B cell (primary cell): ENCODE results near the gene NHSL2. TPM values are rescaled to one million over a fixed set of nuclear protein-coding genes. Genes with fewer than 3 reads are reported as not detected.

Experiments used
- ATAC-seq: fragments of 200-7000 bp; cut with Tn5 transposase; one replicate; pipeline ENCODE4 v1.10.0; 2021; ENCODE audit warnings: low read depth, mild to moderate bottlenecking, moderate number of reproducible peaks, moderate library complexity
- CTCF ChIA-PET: fragments of 350-600 bp; sonication (Branson Sonifier 250); formaldehyde crosslinking; loops from one replicate; lab custom pipeline; 2021; ENCODE audit warnings: antibody characterized with exemption, inconsistent platforms; lab: Charles Lee
- POLR2A ChIA-PET: fragments of 350-600 bp; sonication (Branson Sonifier 250); formaldehyde crosslinking; loops from one replicate; lab custom pipeline; 2021; ENCODE audit warnings: antibody characterized with exemption; lab: Charles Lee
- DNase-seq: peaks from one replicate; pipeline ENCODE4 v3.0.0; 2013
- H2AFZ ChIP-seq: 2 replicates; pipeline ENCODE4 v1.6.1; 2012; ENCODE audit warnings: mild to moderate bottlenecking, low read depth, low read length; ENCODE audit not compliant: insufficient read depth, poor library complexity, severe bottlenecking
- H3K27ac ChIP-seq, 2 donors: 1 replicate in 1 of 2; 2 replicates in 1 of 2; pipeline ENCODE4 v1.5.1; 2012 to 2013; ENCODE audit warnings: low read length in 2 of 2, mild to moderate bottlenecking in 2 of 2, moderate library complexity in 1 of 2
- H3K27me3 ChIP-seq, 4 experiments: fragments of 200-600 bp in 1 of 4; sonication (generic) in 1 of 4; replicated peaks in 1 of 4; 1 replicate in 2 of 4; 2 replicates in 2 of 4; pipeline versions ENCODE4 v1.6.1 to v1.7.0; 2013 to 2016; ENCODE audit warnings: low read length in 3 of 4, mild to moderate bottlenecking in 2 of 4, mixed read lengths in 1 of 4, moderate library complexity in 1 of 4; ENCODE audit not compliant: insufficient read depth in 4 of 4, control insufficient read depth in 3 of 4; ENCODE audit errors: control extremely low read depth in 1 of 4
- H3K36me3 ChIP-seq, 2 experiments: replicated peaks in 1 of 2; 1 replicate in 1 of 2; 2 replicates in 1 of 2; pipeline versions ENCODE4 v1.6.1 to v1.7.1; 2013; ENCODE audit warnings: low read length in 1 of 2; ENCODE audit not compliant: insufficient read depth in 2 of 2, control insufficient read depth in 1 of 2; ENCODE audit errors: control extremely low read depth in 1 of 2, extremely low read depth in 1 of 2
- H3K4me1 ChIP-seq, 2 donors: fragments of 200-600 bp in 1 of 2; sonication (generic) in 1 of 2; 1 replicate in 1 of 2; 2 replicates in 1 of 2; pipeline versions ENCODE4 v1.5.1 to v1.6.1; 2013 to 2017; ENCODE audit warnings: low read length in 2 of 2; ENCODE audit not compliant: control insufficient read depth in 2 of 2, insufficient read depth in 2 of 2
- H3K4me2 ChIP-seq: replicated peaks from 2 replicates; pipeline ENCODE3; 2012; ENCODE audit warnings: mild to moderate bottlenecking, low read depth, low read length; ENCODE audit not compliant: poor library complexity, severe bottlenecking
- H3K4me3 ChIP-seq, 5 experiments: fragments of 200-600 bp in 1 of 5; sonication (generic) in 1 of 5; 1 replicate in 3 of 5; 2 replicates in 2 of 5; pipeline versions ENCODE4 v1.5.1 to v1.7.0; 2011 to 2016; ENCODE audit warnings: low read length in 4 of 5, mild to moderate bottlenecking in 4 of 5, low read depth in 2 of 5, control low read depth in 1 of 5, moderate library complexity in 1 of 5; ENCODE audit not compliant: insufficient read depth in 1 of 5; ENCODE audit errors: control extremely low read depth in 1 of 5, extremely low read depth in 1 of 5
- H3K79me2 ChIP-seq: fragments of 200-600 bp; sonication (generic); one replicate; pipeline ENCODE4 v1.6.0; 2016; ENCODE audit warnings: low read length; ENCODE audit not compliant: control insufficient read depth, insufficient read depth
- H3K9ac ChIP-seq: fragments of 200-600 bp; sonication (generic); 2 replicates; pipeline ENCODE4 v1.6.1; 2017; ENCODE audit warnings: mild to moderate bottlenecking, low read length, moderate library complexity
- H3K9me3 ChIP-seq, 3 donors: one replicate each; pipeline versions ENCODE4 v1.6.1 to v1.7.1; 2013; ENCODE audit warnings: low read length in 2 of 3; ENCODE audit not compliant: control insufficient read depth in 2 of 3, insufficient read depth in 1 of 3; ENCODE audit errors: control extremely low read depth in 1 of 3
- H4K20me1 ChIP-seq: 2 replicates; pipeline ENCODE4 v1.6.0; 2012; ENCODE audit warnings: mild to moderate bottlenecking, low read length; ENCODE audit not compliant: insufficient read depth, control insufficient read depth, poor library complexity, severe bottlenecking
- H3K27ac Mint-ChIP-seq: one replicate; pipeline ENCODE4 v1.8.0; 2021; ENCODE audit warnings: mixed read lengths
- H3K27me3 Mint-ChIP-seq: one replicate; pipeline ENCODE4 v1.8.0; 2021; ENCODE audit warnings: mixed read lengths
- H3K4me1 Mint-ChIP-seq: one replicate; pipeline ENCODE4 v1.8.0; 2021; ENCODE audit warnings: mixed read lengths
- H3K4me3 Mint-ChIP-seq: one replicate; pipeline ENCODE4 v1.8.0; 2021; ENCODE audit warnings: mixed read lengths
- H3K9me3 Mint-ChIP-seq: one replicate; pipeline ENCODE4 v1.8.0; 2022; ENCODE audit warnings: mixed read lengths; ENCODE audit not compliant: insufficient read depth
- EZH2 ChIP-seq: IDR thresholded peaks from 2 replicates; pipeline ENCODE4 v1.6.1; 2012; ENCODE audit warnings: borderline replicate concordance, low read depth, mild to moderate bottlenecking, moderate library complexity, low read length; ENCODE audit not compliant: insufficient read depth, poor library complexity, severe bottlenecking
- WGBS: methylation state at CpG from one replicate; pipeline ENCODE4 v1.1.5; 2013; ENCODE audit warnings: missing lambda C conversion rate; ENCODE audit not compliant: insufficient coverage; 5-methylcytosine and 5-hydroxymethylcytosine counted together
- intact Hi-C: fragments of 100-400 bp; cut with micrococcal nuclease; formaldehyde crosslinking; loops from one replicate; pipeline ENCODE4 v1.10.0; 2022
- polyA plus RNA-seq: library from polyadenylated mRNA; depleted of rRNA; stranded (reverse); fragments of >200 nt; gene quantifications from 2 replicates; pipeline ENCODE4 v1.2.3, GENCODE V29; 2012
- total RNA-seq, 2 donors: library from RNA; stranded (reverse); fragments of 120-200 nt in 1 of 2; gene quantifications; 1 replicate in 1 of 2; 2 replicates in 1 of 2; pipeline versions ENCODE4 v1.2.3 to v1.2.4, GENCODE V29; 2013 to 2022
- TF ChIP-seq, protein P1 (sequence below): fragments of 200-600 bp; IDR thresholded peaks from one replicate; pipeline ENCODE4 v1.8.0; 2022; ENCODE audit warnings: antibody characterized with exemption, mild to moderate bottlenecking

NHSL2 gene
- total and polyA plus RNA-seq, 2 donors (not counting 1 experiment from before 2014, with no cell fraction given) = 0.16 to 1.7 TPM

DNA sequence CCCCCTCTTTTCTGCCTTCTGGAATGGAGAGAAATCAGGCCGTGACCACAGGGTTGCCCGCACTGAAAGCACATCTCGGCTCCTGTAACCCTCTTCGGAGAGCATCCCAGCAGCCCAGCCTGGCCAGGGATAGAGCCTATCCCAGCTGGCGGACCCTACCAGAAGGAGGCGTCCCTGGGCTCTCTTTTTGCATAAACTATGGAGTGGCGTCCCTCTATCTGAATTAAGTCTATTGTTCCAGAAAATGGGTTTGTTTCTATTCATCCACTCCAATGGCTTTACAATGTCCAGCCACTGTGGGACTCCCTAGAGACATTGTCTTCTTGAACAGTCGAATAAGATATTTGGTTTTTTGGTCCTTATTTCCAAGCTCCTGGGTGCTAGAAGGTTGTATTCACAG is 689 bp upstream of the NHSL2 start:
- peaks cover 0 to 14% (median 2%) of the 10 kb centered on the region in 4 experiments for H3K27me3 ChIP-seq
- no peak overlapping the region for H2AFZ ChIP-seq
- no peak overlapping the region for H3K4me3 Mint-ChIP-seq
- DNase-seq (no peak), ATAC-seq (no peak)
- ChIA-PET CTCF (interaction anchor here (0.7 kb wide), 1 partner anchor 626 kb away, joined by 4 read pairs; no protein-coding TSS in a partner anchor), POLR2A (no interaction called here)
- peak overlapping the region; percentile 64 for H3K4me2 ChIP-seq
- peaks cover 34% of the 10 kb centered on the region for H3K27me3 Mint-ChIP-seq
- no peaks in the 10 kb centered on the region for H3K36me3 ChIP-seq
- H3K4me1 ChIP-seq = peaks cover 0 to 11% of the 10 kb centered on the region in 2 donors
- no peaks in the 10 kb centered on the region for H4K20me1 ChIP-seq
- no peaks in the 10 kb centered on the region for H3K9me3 ChIP-seq
- TF ChIP-seq, protein P1, sequence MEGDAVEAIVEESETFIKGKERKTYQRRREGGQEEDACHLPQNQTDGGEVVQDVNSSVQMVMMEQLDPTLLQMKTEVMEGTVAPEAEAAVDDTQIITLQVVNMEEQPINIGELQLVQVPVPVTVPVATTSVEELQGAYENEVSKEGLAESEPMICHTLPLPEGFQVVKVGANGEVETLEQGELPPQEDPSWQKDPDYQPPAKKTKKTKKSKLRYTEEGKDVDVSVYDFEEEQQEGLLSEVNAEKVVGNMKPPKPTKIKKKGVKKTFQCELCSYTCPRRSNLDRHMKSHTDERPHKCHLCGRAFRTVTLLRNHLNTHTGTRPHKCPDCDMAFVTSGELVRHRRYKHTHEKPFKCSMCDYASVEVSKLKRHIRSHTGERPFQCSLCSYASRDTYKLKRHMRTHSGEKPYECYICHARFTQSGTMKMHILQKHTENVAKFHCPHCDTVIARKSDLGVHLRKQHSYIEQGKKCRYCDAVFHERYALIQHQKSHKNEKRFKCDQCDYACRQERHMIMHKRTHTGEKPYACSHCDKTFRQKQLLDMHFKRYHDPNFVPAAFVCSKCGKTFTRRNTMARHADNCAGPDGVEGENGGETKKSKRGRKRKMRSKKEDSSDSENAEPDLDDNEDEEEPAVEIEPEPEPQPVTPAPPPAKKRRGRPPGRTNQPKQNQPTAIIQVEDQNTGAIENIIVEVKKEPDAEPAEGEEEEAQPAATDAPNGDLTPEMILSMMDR = no peak
- no peak overlapping the region for H3K27ac ChIP-seq
- WGBS = no CpG with 5 or more reads among the region's 8 CpGs
- no peaks in the 10 kb centered on the region for H3K9me3 Mint-ChIP-seq
- H3K4me3 ChIP-seq = no peak overlapping the region
- H3K9ac ChIP-seq = no peak overlapping the region
- intact Hi-C loops = no loop called here
- no peak overlapping the region for H3K27ac Mint-ChIP-seq
- peaks cover 3% of the 10 kb centered on the region for H3K4me1 Mint-ChIP-seq
- H3K79me2 ChIP-seq = no peaks in the 10 kb centered on the region

DNA sequence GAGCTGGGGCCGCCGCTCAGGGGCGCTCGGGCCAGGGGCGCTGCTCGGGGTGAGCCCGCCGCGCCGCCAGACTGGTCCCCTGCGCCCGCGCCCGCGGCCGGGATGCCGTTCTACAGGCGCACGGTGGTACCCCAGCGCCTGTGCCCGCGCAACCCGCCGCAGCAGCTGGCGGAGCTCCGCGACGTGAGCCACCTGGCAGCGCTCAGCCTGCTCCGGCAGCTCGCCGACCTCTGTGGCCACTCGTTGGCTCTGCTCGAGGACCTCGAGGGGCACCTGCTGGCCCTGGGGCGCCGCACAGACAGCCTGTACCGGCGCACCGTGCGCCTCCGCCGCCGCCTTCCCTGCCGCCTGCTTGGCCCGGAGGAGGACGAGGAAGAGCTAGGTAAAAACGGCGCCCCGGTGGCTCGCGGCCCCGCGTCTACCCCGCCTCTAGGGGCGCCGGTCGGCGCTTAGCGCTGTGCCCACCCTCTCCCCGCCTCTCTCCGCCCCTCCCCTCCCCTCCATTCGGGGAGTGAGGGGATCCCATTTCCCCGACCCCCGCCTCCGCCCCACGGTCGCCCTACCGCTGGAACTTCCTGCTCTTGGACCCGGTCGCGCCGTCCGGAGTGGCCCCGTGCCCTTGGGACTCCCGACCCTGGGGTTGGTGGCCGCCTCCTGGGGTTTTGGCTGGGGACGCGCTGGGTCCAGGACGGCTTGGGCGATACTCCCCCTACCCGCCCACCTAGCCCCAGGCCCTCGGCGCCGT is 513 bp downstream of the NHSL2 start:
- Mint-ChIP-seq H3K4me3 (no peak overlapping the region), H3K27ac (no peak overlapping the region), H3K27me3 (peaks cover 31% of the 10 kb centered on the region), H3K9me3 (no peaks in the 10 kb centered on the region), H3K4me1 (peaks cover 3% of the 10 kb centered on the region)
- POLR2A ChIA-PET = no interaction called here
- DNase-seq (peak; percentile 18), ATAC-seq (no peak)
- no peak overlapping the region for H3K27ac ChIP-seq
- 1% methylated on average over 71 of the region's 85 CpGs for whole genome bisulfite sequencing
- H4K20me1 ChIP-seq = no peaks in the 10 kb centered on the region
- TF ChIP-seq, protein P1 = no peak
- no peak for TF ChIP-seq EZH2
- peaks cover 0 to 11% of the 10 kb centered on the region in 2 donors for H3K4me1 ChIP-seq
- no peak overlapping the region for H3K9ac ChIP-seq
- H3K4me2 ChIP-seq = peak overlapping the region; percentile 64
- H3K36me3 ChIP-seq = no peaks in the 10 kb centered on the region
- peak overlapping the region in 2 of 5 experiments; percentile 11 to 15 for H3K4me3 ChIP-seq
- H3K79me2 ChIP-seq = no peaks in the 10 kb centered on the region
- CTCF ChIA-PET = interaction anchor here (0.7 kb wide), 1 partner anchor 625 kb away, joined by 4 read pairs; no protein-coding TSS in a partner anchor
- intact Hi-C loops = no loop called here
- H3K9me3 ChIP-seq = no peaks in the 10 kb centered on the region
- peaks cover 0 to 14% (median 0%) of the 10 kb centered on the region in 4 experiments for H3K27me3 ChIP-seq
- H2AFZ ChIP-seq = peak overlapping the region; percentile 22
